Activated CD4-positive, CD25-positive, alpha-beta regulatory T cell treated with anti-CD3 and anti-CD28 coated beads, Interleukin-2, amount 50 U/mL, for 16 hours (primary cell): Measurements from ENCODE around the gene TP53I11.

Source experiments
- DNase-seq: peaks from one replicate; pipeline ENCODE4 v3.0.0-alpha.2; 2020; ENCODE audit warnings: low read depth, low spot score

Gene TP53I11

DNA sequence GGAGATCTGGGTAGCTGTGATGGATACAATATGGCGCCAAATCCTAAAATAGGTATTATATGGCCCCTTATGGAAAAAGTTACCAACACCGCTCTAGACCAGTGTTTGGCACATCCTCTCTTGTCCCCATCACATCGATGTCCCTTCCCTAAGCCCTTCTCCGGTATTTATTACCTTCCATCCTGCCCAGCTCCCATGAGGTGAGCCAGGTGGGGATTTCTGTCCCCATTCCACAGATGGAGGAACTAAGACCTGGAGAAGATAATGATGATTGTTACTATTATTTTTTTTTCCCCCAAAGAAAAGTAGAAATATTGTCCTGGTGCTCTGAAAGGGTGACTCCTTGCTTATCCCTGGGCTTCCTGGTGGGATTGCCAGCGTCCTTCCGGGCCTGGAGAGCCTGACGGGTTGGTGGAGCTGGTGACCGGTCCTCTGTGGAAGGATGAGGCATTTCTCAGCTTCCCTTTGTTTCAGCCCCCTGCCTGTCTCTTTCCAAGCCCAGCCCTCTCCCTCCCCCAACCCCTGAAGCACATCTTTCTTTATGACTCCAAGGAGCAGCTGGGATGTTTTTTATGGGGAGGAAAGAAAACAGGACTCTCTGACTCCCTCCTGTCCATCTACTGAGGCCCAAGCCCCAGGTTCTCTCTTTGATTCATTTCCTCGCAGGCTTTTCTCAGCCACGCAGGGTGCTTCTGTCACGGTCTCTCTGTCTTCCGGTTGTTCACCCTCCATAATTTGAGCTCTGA is 65.4 kb downstream of the TP53I11 start:
- DNase-seq: no peak

DNA sequence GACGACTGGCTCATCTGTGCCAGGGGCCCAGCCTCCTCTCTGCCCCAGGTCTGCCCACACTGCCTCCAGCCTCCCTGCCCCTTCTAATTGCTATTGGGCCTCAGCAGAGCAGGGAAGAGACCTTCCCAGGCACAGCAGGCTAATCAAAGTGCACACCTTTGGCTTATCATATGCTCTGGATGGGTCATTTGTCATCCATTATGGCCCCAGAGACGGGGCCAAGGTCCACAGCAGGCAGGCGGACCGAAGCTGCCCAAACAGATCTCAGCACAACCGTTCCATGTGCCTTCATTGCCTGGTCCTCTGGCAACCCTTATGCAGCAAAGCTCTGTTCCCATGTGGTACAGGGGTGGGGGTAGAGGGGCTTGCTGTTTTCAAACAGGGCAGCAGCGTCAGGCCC is 66.6 kb downstream of the TP53I11 start:
- no peak for DNase-seq

GRCh38 chr11:44883277-44883676 is 67.4 kb downstream of the TP53I11 start:
- no peak for DNase-seq
